ENCODE data around the gene TIE1.
"Not testable (repeated sequence)": the region's sequence is repeated elsewhere in the genome, so short reads cannot be mapped to it uniquely, and the experiment has no call there.

Gene TIE1

GRCh38 chr1:43369779-43370178 is 69.0 kb downstream of the TIE1 start:
- H3K9ac ChIP-seq (ENCODE audit: low read depth, low read length); H3K9me3 ChIP-seq (ENCODE audit: control insufficient read depth, insufficient read depth, low read length); H3K36me3 ChIP-seq (ENCODE audit: insufficient read depth, low read length): not testable (repeated sequence)
- peaks cover 12% of the 10 kb centered on the region; the same call in 1 of the 2 replicates for H3K4me1 ChIP-seq (ENCODE audit: insufficient read depth, low read length)

DNA sequence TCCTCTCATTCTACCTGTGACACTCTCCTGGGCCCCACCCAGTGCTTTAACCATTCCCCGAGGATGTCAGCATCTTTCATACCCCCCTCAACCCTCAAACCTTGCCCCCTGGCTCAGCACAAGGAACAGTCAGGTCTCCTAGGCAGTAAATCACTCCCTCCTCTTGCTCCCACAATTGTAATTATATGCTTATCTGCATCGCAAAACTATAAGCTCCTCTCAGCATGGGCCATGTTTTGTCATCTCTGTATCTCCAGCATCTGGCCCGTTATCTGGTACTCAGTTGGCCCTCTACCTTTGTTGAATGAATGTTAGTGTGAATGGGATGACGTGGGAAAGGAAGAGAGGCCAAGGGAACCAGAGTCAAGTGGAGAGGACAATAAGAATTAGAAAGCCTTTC is 69.8 kb downstream of the TIE1 start:
- Histone ChIP-seq H3K4me1 (ENCODE audit: insufficient read depth, low read length) (peaks cover 12% of the 10 kb centered on the region; the same call in 1 of the 2 replicates), H3K9me3 (ENCODE audit: control insufficient read depth, insufficient read depth, low read length) (no peaks in the 10 kb centered on the region), H3K9ac (ENCODE audit: low read depth, low read length) (no peak overlapping the region), H3K36me3 (ENCODE audit: insufficient read depth, low read length) (no peaks in the 10 kb centered on the region)

DNA sequence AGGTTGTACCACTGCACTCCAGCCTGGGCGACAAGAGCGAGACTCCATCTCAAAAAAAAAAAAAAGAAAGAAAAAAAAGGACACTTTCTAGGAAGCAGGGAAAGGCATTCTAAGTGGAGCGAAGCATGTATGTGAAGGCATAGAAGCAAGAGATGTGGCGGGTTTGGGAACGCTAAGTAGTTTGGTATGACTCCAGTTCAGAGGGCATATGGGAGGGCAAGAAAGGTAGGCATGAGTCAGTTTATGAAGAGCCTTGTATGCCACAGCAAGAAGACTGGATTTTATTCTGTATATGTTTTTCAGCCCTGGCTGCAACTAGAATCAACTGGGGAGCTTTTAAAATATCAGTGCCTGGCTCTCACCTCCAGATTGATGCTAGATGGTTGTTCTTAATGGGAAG is 71.4 kb downstream of the TIE1 start:
- no peaks in the 10 kb centered on the region for H3K36me3 ChIP-seq (ENCODE audit: insufficient read depth, low read length)
- no peaks in the 10 kb centered on the region for H3K9me3 ChIP-seq (ENCODE audit: control insufficient read depth, insufficient read depth, low read length)
- peaks cover 7% of the 10 kb centered on the region; the same call in 1 of the 2 replicates for H3K4me1 ChIP-seq (ENCODE audit: insufficient read depth, low read length)
- H3K9ac ChIP-seq (ENCODE audit: low read depth, low read length) = no peak overlapping the region

Data from ES-I3 (cell line).